WTC11 (cell line): ENCODE results near the gene CKAP2L. TPM values are rescaled to one million over a fixed set of nuclear protein-coding genes. Genes with fewer than 3 reads are reported as not detected.

ENCODE experiments used
- ATAC-seq: fragments of 200-7000 bp; cut with Tn5 transposase; 2 replicates; pipeline ENCODE4 v1.10.0; 2021; ENCODE audit warnings: mild to moderate bottlenecking, moderate library complexity
- CTCF ChIA-PET: fragments of 300-600 bp; sonication (Branson Sonifier 250); formaldehyde crosslinking; loops from one replicate; lab custom pipeline; 2021; ENCODE audit warnings: antibody characterized with exemption; lab: Charles Lee
- POLR2A ChIA-PET: fragments of 350-600 bp; sonication (Branson Sonifier 250); formaldehyde crosslinking; loops from one replicate; lab custom pipeline; 2021; ENCODE audit warnings: antibody characterized with exemption; lab: Charles Lee
- DNase-seq: peaks from one replicate; pipeline ENCODE4 v3.0.0; 2021; ENCODE audit warnings: low spot score
- H3K27ac Mint-ChIP-seq: 2 replicates; pipeline ENCODE4 v1.8.0; 2021; ENCODE audit warnings: mixed read lengths
- H3K27me3 Mint-ChIP-seq: 2 replicates; pipeline ENCODE4 v1.8.0; 2021; ENCODE audit warnings: low read depth, mild to moderate bottlenecking, moderate library complexity, mixed read lengths
- H3K36me3 Mint-ChIP-seq: 2 replicates; pipeline ENCODE4 v1.8.0; 2021; ENCODE audit warnings: mixed read lengths
- H3K4me1 Mint-ChIP-seq: 2 replicates; pipeline ENCODE4 v1.8.0; 2022; ENCODE audit warnings: mixed read lengths
- H3K4me3 Mint-ChIP-seq: 2 replicates; pipeline ENCODE4 v1.8.0; 2021; ENCODE audit warnings: mild to moderate bottlenecking, moderate library complexity, mixed read lengths
- H3K9me3 Mint-ChIP-seq: 2 replicates; pipeline ENCODE4 v1.8.0; 2021; ENCODE audit warnings: mixed read lengths
- CREM ChIP-seq: sonication (generic); formaldehyde crosslinking; IDR thresholded peaks from 2 replicates; pipeline ENCODE4 v1.8.1; 2022; ENCODE audit warnings: mild to moderate bottlenecking, missing genetic modification reagents, moderate library complexity
- EMX1 ChIP-seq: fragments of 250-450 bp; sonication (Bioruptor Pico); IDR thresholded peaks from 2 replicates; pipeline ENCODE4 v1.8.0; 2021; ENCODE audit warnings: mild to moderate bottlenecking
- ETV6 ChIP-seq: sonication (generic); formaldehyde crosslinking; IDR thresholded peaks from 2 replicates; pipeline ENCODE4 v1.8.1; 2022; ENCODE audit warnings: mild to moderate bottlenecking, missing genetic modification reagents
- NR1H2 ChIP-seq: sonication (generic); formaldehyde crosslinking; IDR thresholded peaks from 2 replicates; pipeline ENCODE4 v1.9.0; 2021; ENCODE audit warnings: mild to moderate bottlenecking, moderate library complexity, missing genetic modification reagents
- SP1 ChIP-seq: sonication (generic); formaldehyde crosslinking; conservative IDR thresholded peaks from 2 replicates; pipeline ENCODE4 v1.8.1; 2022; ENCODE audit warnings: missing genetic modification reagents
- TEAD1 ChIP-seq: sonication (generic); formaldehyde crosslinking; IDR thresholded peaks from 2 replicates; pipeline ENCODE4 v1.8.0; 2022; ENCODE audit warnings: mild to moderate bottlenecking, missing genetic modification reagents
- ZBTB21 ChIP-seq: sonication (generic); formaldehyde crosslinking; IDR thresholded peaks from 2 replicates; pipeline ENCODE4 v1.8.1; 2023; ENCODE audit warnings: mild to moderate bottlenecking, missing genetic modification reagents, borderline replicate concordance
- ZNF138 ChIP-seq: sonication (generic); formaldehyde crosslinking; conservative IDR thresholded peaks from 2 replicates; pipeline ENCODE4 v1.8.1; 2022; ENCODE audit warnings: mild to moderate bottlenecking, moderate library complexity, missing genetic modification reagents
- ZNF396 ChIP-seq: fragments of 250-450 bp; sonication (Bioruptor Pico); IDR thresholded peaks from 2 replicates; pipeline ENCODE4 v1.8.0; 2021; ENCODE audit warnings: mild to moderate bottlenecking, moderate library complexity, borderline replicate concordance
- ZNF671 ChIP-seq: fragments of 250-450 bp; sonication (Bioruptor Pico); IDR thresholded peaks from 2 replicates; pipeline ENCODE4 v1.8.0; 2021; ENCODE audit warnings: mild to moderate bottlenecking
- total RNA-seq: library from RNA; stranded (reverse); gene quantifications from 3 replicates; pipeline ENCODE4 v1.2.3, GENCODE V29; 2021
- TF ChIP-seq, protein P1 (sequence below): sonication (generic); formaldehyde crosslinking; IDR thresholded peaks from 2 replicates; pipeline ENCODE4 v1.8.1; 2022; ENCODE audit warnings: low read depth, mild to moderate bottlenecking, moderate library complexity, missing genetic modification reagents, borderline replicate concordance
- TF ChIP-seq, protein P2 (sequence below): fragments of 250-450 bp; sonication (Bioruptor Pico); IDR thresholded peaks from 2 replicates; pipeline ENCODE4 v1.9.0; 2021; ENCODE audit warnings: mild to moderate bottlenecking, borderline replicate concordance
- TF ChIP-seq, protein P3 (sequence below): sonication (generic); formaldehyde crosslinking; conservative IDR thresholded peaks from 2 replicates; pipeline ENCODE4 v1.8.1; 2023; ENCODE audit warnings: mild to moderate bottlenecking, low read depth, missing genetic modification reagents, moderate library complexity
- TF ChIP-seq, protein P4 (sequence below): fragments of 250-450 bp; sonication (Bioruptor Pico); IDR thresholded peaks from 2 replicates; pipeline ENCODE4 v1.9.0; 2021; ENCODE audit warnings: mild to moderate bottlenecking
- TF ChIP-seq, protein P5 (sequence below): sonication (generic); formaldehyde crosslinking; IDR thresholded peaks from 2 replicates; pipeline ENCODE4 v1.8.1; 2023; ENCODE audit warnings: mild to moderate bottlenecking, missing genetic modification reagents
- TF ChIP-seq, protein P6 (sequence below): sonication (generic); formaldehyde crosslinking; conservative IDR thresholded peaks from 2 replicates; pipeline ENCODE4 v1.8.1; 2022; ENCODE audit warnings: mild to moderate bottlenecking, missing genetic modification reagents
- TF ChIP-seq, protein P7 (sequence below): sonication (generic); formaldehyde crosslinking; IDR thresholded peaks from 2 replicates; pipeline ENCODE4 v1.8.0; 2022; ENCODE audit warnings: mild to moderate bottlenecking, missing genetic modification reagents
- TF ChIP-seq, protein P8 (sequence below): sonication (generic); formaldehyde crosslinking; IDR thresholded peaks from 2 replicates; pipeline ENCODE4 v1.8.1; 2023; ENCODE audit warnings: mild to moderate bottlenecking, missing genetic modification reagents, moderate library complexity
- TF ChIP-seq, protein P9 (sequence below): sonication (generic); formaldehyde crosslinking; IDR thresholded peaks from 2 replicates; pipeline ENCODE4 v1.8.1; 2023; ENCODE audit warnings: mild to moderate bottlenecking, missing genetic modification reagents

Gene CKAP2L
- total RNA-seq, 1 experiment from 2014 or later = 25.6 TPM

DNA sequence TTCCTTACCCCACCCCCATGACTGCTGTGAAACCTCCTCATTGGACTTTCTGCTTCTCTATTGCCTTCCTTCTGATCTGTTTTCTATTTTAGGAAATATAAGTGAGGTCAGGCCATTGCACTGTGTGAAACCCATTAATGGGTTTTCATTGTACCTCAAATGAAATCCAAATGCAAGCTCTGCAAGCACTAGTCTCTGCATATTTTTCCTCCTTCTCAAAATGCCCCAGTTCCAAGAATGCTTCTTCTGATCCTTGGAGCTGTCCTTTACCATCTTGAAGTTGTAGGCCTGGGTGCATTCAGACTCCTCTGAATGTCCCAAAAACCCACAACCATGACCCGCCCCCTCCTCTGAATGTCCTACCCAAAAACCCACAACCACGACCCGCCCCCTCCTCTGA is 11.7 kb upstream of the CKAP2L start (continued):
- TF ChIP-seq ZNF396 = no peak
- TF ChIP-seq, protein P1, sequence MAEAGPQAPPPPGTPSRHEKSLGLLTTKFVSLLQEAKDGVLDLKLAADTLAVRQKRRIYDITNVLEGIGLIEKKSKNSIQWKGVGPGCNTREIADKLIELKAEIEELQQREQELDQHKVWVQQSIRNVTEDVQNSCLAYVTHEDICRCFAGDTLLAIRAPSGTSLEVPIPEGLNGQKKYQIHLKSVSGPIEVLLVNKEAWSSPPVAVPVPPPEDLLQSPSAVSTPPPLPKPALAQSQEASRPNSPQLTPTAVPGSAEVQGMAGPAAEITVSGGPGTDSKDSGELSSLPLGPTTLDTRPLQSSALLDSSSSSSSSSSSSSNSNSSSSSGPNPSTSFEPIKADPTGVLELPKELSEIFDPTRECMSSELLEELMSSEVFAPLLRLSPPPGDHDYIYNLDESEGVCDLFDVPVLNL (CRISPR knock-in tag) = no peak
- TF ChIP-seq, protein P2, sequence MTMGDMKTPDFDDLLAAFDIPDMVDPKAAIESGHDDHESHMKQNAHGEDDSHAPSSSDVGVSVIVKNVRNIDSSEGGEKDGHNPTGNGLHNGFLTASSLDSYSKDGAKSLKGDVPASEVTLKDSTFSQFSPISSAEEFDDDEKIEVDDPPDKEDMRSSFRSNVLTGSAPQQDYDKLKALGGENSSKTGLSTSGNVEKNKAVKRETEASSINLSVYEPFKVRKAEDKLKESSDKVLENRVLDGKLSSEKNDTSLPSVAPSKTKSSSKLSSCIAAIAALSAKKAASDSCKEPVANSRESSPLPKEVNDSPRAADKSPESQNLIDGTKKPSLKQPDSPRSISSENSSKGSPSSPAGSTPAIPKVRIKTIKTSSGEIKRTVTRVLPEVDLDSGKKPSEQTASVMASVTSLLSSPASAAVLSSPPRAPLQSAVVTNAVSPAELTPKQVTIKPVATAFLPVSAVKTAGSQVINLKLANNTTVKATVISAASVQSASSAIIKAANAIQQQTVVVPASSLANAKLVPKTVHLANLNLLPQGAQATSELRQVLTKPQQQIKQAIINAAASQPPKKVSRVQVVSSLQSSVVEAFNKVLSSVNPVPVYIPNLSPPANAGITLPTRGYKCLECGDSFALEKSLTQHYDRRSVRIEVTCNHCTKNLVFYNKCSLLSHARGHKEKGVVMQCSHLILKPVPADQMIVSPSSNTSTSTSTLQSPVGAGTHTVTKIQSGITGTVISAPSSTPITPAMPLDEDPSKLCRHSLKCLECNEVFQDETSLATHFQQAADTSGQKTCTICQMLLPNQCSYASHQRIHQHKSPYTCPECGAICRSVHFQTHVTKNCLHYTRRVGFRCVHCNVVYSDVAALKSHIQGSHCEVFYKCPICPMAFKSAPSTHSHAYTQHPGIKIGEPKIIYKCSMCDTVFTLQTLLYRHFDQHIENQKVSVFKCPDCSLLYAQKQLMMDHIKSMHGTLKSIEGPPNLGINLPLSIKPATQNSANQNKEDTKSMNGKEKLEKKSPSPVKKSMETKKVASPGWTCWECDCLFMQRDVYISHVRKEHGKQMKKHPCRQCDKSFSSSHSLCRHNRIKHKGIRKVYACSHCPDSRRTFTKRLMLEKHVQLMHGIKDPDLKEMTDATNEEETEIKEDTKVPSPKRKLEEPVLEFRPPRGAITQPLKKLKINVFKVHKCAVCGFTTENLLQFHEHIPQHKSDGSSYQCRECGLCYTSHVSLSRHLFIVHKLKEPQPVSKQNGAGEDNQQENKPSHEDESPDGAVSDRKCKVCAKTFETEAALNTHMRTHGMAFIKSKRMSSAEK (CRISPR knock-in tag) = no peak
- TF ChIP-seq, protein P3, sequence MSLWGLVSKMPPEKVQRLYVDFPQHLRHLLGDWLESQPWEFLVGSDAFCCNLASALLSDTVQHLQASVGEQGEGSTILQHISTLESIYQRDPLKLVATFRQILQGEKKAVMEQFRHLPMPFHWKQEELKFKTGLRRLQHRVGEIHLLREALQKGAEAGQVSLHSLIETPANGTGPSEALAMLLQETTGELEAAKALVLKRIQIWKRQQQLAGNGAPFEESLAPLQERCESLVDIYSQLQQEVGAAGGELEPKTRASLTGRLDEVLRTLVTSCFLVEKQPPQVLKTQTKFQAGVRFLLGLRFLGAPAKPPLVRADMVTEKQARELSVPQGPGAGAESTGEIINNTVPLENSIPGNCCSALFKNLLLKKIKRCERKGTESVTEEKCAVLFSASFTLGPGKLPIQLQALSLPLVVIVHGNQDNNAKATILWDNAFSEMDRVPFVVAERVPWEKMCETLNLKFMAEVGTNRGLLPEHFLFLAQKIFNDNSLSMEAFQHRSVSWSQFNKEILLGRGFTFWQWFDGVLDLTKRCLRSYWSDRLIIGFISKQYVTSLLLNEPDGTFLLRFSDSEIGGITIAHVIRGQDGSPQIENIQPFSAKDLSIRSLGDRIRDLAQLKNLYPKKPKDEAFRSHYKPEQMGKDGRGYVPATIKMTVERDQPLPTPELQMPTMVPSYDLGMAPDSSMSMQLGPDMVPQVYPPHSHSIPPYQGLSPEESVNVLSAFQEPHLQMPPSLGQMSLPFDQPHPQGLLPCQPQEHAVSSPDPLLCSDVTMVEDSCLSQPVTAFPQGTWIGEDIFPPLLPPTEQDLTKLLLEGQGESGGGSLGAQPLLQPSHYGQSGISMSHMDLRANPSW (CRISPR knock-in tag) = no peak
- TF ChIP-seq ZNF671 (CRISPR knock-in tag) = no peak
- TF ChIP-seq, all 79 proteins: peak for 0

DNA sequence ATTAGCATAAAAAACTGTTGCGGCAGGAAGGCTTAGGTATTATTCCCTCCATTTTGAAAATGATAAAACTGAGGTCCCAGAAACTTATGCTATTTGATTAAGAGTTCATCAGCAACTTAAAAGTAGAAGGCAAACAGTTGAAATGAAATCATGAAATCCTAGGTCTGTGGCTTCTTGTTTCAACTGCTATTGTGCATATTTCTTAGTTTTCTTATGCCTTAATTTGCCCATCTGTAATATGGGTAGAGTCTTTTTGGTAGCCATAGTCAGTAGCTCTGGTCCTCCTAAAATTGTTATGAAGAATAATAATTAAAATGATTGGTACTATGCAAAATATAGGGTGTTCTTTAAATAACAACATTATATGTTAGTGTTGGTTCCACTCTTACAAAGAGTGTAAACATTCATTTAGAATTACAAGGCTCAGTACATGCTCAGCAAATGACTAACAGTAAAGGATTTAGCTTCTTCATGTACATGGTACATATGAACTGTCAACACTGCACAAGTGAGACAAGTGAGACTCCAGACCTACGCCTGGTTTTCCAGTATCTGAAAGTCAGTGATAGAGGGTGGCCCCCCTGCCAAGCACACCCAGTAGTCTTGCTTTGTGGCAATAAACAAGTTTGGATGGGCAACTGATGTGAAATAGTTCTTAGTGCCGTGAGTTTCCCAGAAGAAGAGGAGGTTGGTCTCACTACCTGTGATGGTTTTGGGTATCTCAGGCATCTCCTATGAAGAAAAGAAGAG is 10.3 kb upstream of the CKAP2L start:
- Mint-ChIP-seq H3K4me3 (no peak overlapping the region), H3K4me1 (peaks cover 11% of the 10 kb centered on the region), H3K27me3 (no peaks in the 10 kb centered on the region; the same call in 1 of the 2 replicates), H3K27ac (no peak overlapping the region), H3K9me3 (no peaks in the 10 kb centered on the region), H3K36me3 (no peaks in the 10 kb centered on the region)
- ChIA-PET CTCF (no interaction called here), POLR2A (interaction anchor here (0.6 kb wide), 1 partner anchor 49 kb away, joined by 7 read pairs; no protein-coding TSS in a partner anchor)
- TF ChIP-seq, protein P4, sequence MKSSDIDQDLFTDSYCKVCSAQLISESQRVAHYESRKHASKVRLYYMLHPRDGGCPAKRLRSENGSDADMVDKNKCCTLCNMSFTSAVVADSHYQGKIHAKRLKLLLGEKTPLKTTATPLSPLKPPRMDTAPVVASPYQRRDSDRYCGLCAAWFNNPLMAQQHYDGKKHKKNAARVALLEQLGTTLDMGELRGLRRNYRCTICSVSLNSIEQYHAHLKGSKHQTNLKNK (CRISPR knock-in tag) = no peak
- no peak for DNase-seq
- no peak for ATAC-seq

DNA sequence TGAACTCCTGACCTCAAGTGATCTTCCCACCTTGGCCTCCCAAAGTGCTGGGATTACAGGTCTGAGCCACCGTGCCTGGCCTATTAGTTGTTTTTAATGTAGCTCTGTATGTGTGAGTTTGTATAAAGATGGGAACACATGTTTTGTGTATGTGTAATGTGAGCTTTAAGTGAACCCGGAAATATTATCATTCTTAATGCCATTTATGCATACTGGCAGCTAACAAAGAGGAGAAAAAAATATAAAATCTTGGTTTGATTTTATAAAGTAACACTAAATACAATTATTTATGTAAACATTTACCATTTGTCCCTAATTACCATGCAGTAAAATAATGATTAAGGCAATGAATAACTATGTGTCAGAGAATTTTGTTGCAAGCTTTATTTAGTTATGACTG is 9.1 kb upstream of the CKAP2L start:
- ChIA-PET POLR2A (no interaction called here), CTCF (no interaction called here)
- ATAC-seq (no peak), DNase-seq (no peak)
- H3K27ac Mint-ChIP-seq = no peak overlapping the region
- H3K9me3 Mint-ChIP-seq = no peaks in the 10 kb centered on the region
- peaks cover 11% of the 10 kb centered on the region for H3K4me1 Mint-ChIP-seq
- H3K4me3 Mint-ChIP-seq = no peak overlapping the region
- no peaks in the 10 kb centered on the region; the same call in 1 of the 2 replicates for H3K27me3 Mint-ChIP-seq
- no peaks in the 10 kb centered on the region for H3K36me3 Mint-ChIP-seq
- TF ChIP-seq EMX1 (CRISPR knock-in tag) (no peak), TEAD1 (CRISPR knock-in tag) (no peak), CREM (CRISPR knock-in tag) (no peak), NR1H2 (CRISPR knock-in tag) (no peak), ZNF671 (CRISPR knock-in tag) (no peak), ZNF138 (no peak), ZBTB21 (CRISPR knock-in tag) (no peak), SP1 (CRISPR knock-in tag) (no peak), ETV6 (CRISPR knock-in tag) (no peak)
- TF ChIP-seq, protein P5, sequence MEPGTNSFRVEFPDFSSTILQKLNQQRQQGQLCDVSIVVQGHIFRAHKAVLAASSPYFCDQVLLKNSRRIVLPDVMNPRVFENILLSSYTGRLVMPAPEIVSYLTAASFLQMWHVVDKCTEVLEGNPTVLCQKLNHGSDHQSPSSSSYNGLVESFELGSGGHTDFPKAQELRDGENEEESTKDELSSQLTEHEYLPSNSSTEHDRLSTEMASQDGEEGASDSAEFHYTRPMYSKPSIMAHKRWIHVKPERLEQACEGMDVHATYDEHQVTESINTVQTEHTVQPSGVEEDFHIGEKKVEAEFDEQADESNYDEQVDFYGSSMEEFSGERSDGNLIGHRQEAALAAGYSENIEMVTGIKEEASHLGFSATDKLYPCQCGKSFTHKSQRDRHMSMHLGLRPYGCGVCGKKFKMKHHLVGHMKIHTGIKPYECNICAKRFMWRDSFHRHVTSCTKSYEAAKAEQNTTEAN (CRISPR knock-in tag) = no peak
- TF ChIP-seq, protein P6, sequence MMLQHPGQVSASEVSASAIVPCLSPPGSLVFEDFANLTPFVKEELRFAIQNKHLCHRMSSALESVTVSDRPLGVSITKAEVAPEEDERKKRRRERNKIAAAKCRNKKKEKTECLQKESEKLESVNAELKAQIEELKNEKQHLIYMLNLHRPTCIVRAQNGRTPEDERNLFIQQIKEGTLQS = no peak
- TF ChIP-seq, protein P7, sequence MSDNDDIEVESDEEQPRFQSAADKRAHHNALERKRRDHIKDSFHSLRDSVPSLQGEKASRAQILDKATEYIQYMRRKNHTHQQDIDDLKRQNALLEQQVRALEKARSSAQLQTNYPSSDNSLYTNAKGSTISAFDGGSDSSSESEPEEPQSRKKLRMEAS (CRISPR knock-in tag) = no peak
- TF ChIP-seq, protein P8, sequence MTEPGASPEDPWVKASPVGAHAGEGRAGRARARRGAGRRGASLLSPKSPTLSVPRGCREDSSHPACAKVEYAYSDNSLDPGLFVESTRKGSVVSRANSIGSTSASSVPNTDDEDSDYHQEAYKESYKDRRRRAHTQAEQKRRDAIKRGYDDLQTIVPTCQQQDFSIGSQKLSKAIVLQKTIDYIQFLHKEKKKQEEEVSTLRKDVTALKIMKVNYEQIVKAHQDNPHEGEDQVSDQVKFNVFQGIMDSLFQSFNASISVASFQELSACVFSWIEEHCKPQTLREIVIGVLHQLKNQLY = no peak
- TF ChIP-seq, protein P9, sequence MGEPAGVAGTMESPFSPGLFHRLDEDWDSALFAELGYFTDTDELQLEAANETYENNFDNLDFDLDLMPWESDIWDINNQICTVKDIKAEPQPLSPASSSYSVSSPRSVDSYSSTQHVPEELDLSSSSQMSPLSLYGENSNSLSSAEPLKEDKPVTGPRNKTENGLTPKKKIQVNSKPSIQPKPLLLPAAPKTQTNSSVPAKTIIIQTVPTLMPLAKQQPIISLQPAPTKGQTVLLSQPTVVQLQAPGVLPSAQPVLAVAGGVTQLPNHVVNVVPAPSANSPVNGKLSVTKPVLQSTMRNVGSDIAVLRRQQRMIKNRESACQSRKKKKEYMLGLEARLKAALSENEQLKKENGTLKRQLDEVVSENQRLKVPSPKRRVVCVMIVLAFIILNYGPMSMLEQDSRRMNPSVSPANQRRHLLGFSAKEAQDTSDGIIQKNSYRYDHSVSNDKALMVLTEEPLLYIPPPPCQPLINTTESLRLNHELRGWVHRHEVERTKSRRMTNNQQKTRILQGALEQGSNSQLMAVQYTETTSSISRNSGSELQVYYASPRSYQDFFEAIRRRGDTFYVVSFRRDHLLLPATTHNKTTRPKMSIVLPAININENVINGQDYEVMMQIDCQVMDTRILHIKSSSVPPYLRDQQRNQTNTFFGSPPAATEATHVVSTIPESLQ = no peak
